Brain microvascular endothelial cell (primary cell): Measurements from ENCODE around the gene MED20.

Experiments used
- DNase-seq: peaks from one replicate; pipeline ENCODE4 v3.0.0-alpha.2; 2020
- H3K27ac ChIP-seq: fragments of 250-450 bp; sonication (Bioruptor Pico); 2 replicates; pipeline ENCODE4 v1.5.1; 2020; ENCODE audit warnings: mild to moderate bottlenecking, moderate library complexity
- H3K27me3 ChIP-seq: fragments of 250-450 bp; sonication (Bioruptor Pico); replicated peaks from 2 replicates; pipeline ENCODE4 v1.5.1; 2020; ENCODE audit warnings: mild to moderate bottlenecking
- H3K36me3 ChIP-seq: fragments of 250-450 bp; sonication (Bioruptor Pico); replicated peaks from 2 replicates; pipeline ENCODE4 v1.5.1; 2020; ENCODE audit warnings: mild to moderate bottlenecking
- H3K4me3 ChIP-seq: 2 replicates; pipeline ENCODE4 v1.5.1; 2011; ENCODE audit warnings: low read depth, mild to moderate bottlenecking, control low read depth, low read length, moderate library complexity
- CTCF ChIP-seq: IDR thresholded peaks from 2 replicates; pipeline ENCODE4 v1.5.1; 2011; ENCODE audit warnings: low read depth, mild to moderate bottlenecking, moderate library complexity, low read length, control low read depth, inconsistent platforms; ENCODE audit errors: missing control alignments
- in situ Hi-C: cut with HindIII; loops from 2 replicates; pipeline ENCODE4 v1.10.0; 2017; ENCODE audit warnings: low sequenced_read_pairs, low pct_ligation_motif_present

The MED20 gene

GRCh38 chr6:41935193-41935574 lies 14.2 kb upstream of the MED20 start:
- no peak overlapping the region for H3K27ac ChIP-seq
- DNase-seq: no peak

GRCh38 chr6:41934278-41935192 lies 13.6 kb upstream of the MED20 start:
- Histone ChIP-seq H3K36me3 (peaks cover 74% of the 10 kb centered on the region), H3K4me3 (no peak overlapping the region), H3K27ac (no peak overlapping the region), H3K27me3 (no peaks in the 10 kb centered on the region)
- in situ Hi-C loops: no loop called here
- DNase-seq: no peak
- TF ChIP-seq CTCF: no peak

More at GRCh38 chr6:41935193-41935574, 14.2 kb upstream of the MED20 start:
- peaks cover 68% of the 10 kb centered on the region for H3K36me3 ChIP-seq
- in situ Hi-C loops: no loop called here
- no peaks in the 10 kb centered on the region for H3K27me3 ChIP-seq
- TF ChIP-seq CTCF: no peak
- no peak overlapping the region for H3K4me3 ChIP-seq

- TF ChIP-seq CTCF: no peak
- Histone ChIP-seq H3K36me3 (peaks cover 88% of the 10 kb centered on the region), H3K27ac (no peak overlapping the region), H3K4me3 (no peak overlapping the region), H3K27me3 (no peaks in the 10 kb centered on the region)
- no peak for DNase-seq
- in situ Hi-C loops: no loop called here
Measured at GRCh38 chr6:41932378-41932777, 11.4 kb upstream of the MED20 start.

GRCh38 chr6:41931792-41932191 lies 10.9 kb upstream of the MED20 start:
- DNase-seq: no peak
- TF ChIP-seq CTCF: no peak
- Histone ChIP-seq H3K27ac (no peak overlapping the region), H3K27me3 (no peaks in the 10 kb centered on the region), H3K36me3 (peaks cover 86% of the 10 kb centered on the region), H3K4me3 (no peak overlapping the region)
- in situ Hi-C loops: no loop called here

- TF ChIP-seq CTCF: no peak
- H3K36me3 ChIP-seq: peaks cover 72% of the 10 kb centered on the region
- in situ Hi-C loops: no loop called here
- no peak overlapping the region for H3K27ac ChIP-seq
- H3K27me3 ChIP-seq: no peaks in the 10 kb centered on the region
- no peak for DNase-seq
- H3K4me3 ChIP-seq: no peak overlapping the region
Measured at GRCh38 chr6:41929924-41930323, 9.0 kb upstream of the MED20 start.
